Vagina (tissue), 2 donors: ENCODE data around the gene EHMT1.

Experiments used
- POLR2AphosphoS5 ChIP-seq, 2 donors: sonication (generic); formaldehyde crosslinking; IDR thresholded peaks; one replicate each; pipeline ENCODE4 v1.9.0; 2017; ENCODE audit warnings: antibody characterized with exemption in 2 of 2, mild to moderate bottlenecking in 2 of 2, low read depth in 1 of 2; ENCODE audit not compliant: insufficient read depth in 1 of 2
- TF ChIP-seq, protein P1 (sequence below), 3 experiments: fragments of 450-650 bp in 2 of 3; fragments of 200-600 bp in 1 of 3; sonication (generic) in 1 of 3; IDR thresholded peaks; one replicate each; pipeline ENCODE4 v1.5.1; 2017 to 2019; ENCODE audit warnings: antibody characterized with exemption in 3 of 3, mild to moderate bottlenecking in 2 of 3, moderate library complexity in 2 of 3

DNA sequence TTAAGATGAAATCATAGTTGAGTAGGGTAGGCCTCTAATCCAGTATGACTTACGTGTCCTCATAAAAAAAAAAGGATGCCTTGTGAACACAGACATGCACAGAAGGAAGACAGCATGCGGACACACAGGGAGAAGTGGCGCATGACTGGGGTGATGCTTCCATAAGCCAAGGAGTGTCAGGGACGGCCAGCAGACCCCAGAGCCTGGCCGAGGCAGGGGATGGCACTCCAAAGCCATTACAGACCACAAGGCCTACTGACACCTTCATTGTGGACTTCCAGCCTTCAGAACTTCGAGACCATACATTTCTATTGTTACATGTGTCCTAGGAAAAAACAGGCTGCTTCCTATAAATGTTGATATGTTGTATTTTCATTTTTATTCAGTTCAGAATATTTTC is 19.9 kb downstream of the EHMT1 start:
- TF ChIP-seq, protein P1, sequence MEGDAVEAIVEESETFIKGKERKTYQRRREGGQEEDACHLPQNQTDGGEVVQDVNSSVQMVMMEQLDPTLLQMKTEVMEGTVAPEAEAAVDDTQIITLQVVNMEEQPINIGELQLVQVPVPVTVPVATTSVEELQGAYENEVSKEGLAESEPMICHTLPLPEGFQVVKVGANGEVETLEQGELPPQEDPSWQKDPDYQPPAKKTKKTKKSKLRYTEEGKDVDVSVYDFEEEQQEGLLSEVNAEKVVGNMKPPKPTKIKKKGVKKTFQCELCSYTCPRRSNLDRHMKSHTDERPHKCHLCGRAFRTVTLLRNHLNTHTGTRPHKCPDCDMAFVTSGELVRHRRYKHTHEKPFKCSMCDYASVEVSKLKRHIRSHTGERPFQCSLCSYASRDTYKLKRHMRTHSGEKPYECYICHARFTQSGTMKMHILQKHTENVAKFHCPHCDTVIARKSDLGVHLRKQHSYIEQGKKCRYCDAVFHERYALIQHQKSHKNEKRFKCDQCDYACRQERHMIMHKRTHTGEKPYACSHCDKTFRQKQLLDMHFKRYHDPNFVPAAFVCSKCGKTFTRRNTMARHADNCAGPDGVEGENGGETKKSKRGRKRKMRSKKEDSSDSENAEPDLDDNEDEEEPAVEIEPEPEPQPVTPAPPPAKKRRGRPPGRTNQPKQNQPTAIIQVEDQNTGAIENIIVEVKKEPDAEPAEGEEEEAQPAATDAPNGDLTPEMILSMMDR (IDR thresholded peaks at IDR 0.05): no peak
- TF ChIP-seq POLR2AphosphoS5 (IDR thresholded peaks at IDR 0.05; ENCODE audit: insufficient read depth in 1 of 2, low read depth in 1 of 2): no peak
